ENCODE data around the gene GSDME. TPM values are rescaled to one million over a fixed set of nuclear protein-coding genes. Genes with fewer than 3 reads are reported as not detected.

GSDME gene
- polyA plus RNA-seq, 1 experiment, result 63.8 TPM

DNA sequence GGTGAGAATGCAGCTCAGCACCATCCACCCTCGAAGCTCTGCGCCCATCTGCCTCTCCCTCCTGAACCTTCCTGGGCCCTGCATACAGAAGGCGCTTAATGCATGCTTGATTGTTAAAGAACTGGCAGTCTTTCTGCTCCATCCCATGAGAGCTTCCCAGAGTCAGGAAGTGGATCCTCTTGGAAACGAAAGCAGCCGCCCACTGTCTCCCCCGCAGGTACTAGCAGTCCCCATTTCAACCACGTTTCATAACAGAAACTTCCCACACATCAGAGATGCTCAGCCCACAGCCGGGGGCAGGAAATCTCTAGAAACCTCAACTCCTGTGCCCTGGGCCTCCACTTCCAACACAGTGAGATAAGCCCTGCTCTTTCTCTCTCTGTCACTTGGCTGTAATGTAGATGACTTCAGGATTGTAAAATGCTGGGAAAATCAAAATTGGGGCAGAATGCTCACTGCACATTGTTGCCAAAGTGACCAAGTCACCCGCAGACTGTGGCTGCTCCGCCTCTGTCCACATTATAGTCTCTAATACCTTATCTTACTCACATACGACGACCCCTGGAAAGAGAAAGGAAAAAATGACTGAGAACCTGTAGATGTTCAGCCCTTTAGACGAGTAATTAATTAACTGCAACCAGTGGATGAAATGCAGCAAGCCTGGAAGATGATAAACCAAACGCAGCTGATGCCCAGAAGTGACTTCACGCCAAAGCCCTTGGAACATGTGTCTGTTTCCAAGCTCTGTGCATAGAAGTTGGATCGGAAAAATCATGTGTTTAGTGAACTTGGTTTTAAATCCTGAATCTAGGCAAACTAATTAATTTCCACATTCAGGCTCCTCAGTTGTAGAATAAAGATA, 28.5 kb downstream of the GSDME start:
- no peak for DNase-seq (ENCODE audit: low read depth, low spot score)
- ChIA-PET POLR2A (no interaction called here), CTCF (interaction anchor here (1.0 kb wide), 1 partner anchor 370 kb away, joined by 3 read pairs; no protein-coding TSS in a partner anchor)
- Histone ChIP-seq H3K27ac (ENCODE audit: low read depth, low read length) (no peak overlapping the region), H3K27me3 (ENCODE audit: control insufficient read depth, insufficient read depth, low read length) (no peaks in the 10 kb centered on the region), H3K4me3 (ENCODE audit: low read depth, low read length) (no peak overlapping the region), H3K9me3 (ENCODE audit: control insufficient read depth, insufficient read depth, low read length) (no peaks in the 10 kb centered on the region)
- TF ChIP-seq, protein P1, sequence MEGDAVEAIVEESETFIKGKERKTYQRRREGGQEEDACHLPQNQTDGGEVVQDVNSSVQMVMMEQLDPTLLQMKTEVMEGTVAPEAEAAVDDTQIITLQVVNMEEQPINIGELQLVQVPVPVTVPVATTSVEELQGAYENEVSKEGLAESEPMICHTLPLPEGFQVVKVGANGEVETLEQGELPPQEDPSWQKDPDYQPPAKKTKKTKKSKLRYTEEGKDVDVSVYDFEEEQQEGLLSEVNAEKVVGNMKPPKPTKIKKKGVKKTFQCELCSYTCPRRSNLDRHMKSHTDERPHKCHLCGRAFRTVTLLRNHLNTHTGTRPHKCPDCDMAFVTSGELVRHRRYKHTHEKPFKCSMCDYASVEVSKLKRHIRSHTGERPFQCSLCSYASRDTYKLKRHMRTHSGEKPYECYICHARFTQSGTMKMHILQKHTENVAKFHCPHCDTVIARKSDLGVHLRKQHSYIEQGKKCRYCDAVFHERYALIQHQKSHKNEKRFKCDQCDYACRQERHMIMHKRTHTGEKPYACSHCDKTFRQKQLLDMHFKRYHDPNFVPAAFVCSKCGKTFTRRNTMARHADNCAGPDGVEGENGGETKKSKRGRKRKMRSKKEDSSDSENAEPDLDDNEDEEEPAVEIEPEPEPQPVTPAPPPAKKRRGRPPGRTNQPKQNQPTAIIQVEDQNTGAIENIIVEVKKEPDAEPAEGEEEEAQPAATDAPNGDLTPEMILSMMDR (IDR thresholded peaks at IDR 0.05; ENCODE audit: low read depth, low read length), result no peak

DNA sequence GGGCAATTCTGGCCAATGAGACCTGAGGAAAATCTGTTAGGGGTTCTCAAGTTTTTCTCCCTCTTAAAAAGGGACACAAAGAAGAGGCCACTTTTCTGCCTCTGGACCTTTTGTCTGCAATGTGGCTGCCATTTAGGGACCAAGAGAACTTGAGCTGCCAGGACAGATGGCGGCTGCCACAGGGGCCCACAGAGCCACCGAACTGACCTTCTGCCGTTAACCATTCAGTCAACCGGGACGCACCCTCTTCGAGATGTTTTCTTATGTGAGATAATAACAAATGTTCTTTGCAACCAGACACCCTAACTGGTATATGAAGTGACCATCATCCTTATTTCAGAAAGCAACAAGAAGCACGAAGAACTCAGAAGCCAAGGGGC, 29.2 kb downstream of the GSDME start:
- H3K4me3 ChIP-seq (ENCODE audit: low read depth, low read length), result no peak overlapping the region
- ChIA-PET POLR2A (no interaction called here), CTCF (no interaction called here)
- TF ChIP-seq, protein P1 (IDR thresholded peaks at IDR 0.05; ENCODE audit: low read depth, low read length), result no peak
- no peaks in the 10 kb centered on the region for H3K9me3 ChIP-seq (ENCODE audit: control insufficient read depth, insufficient read depth, low read length)
- no peak for DNase-seq (ENCODE audit: low read depth, low spot score)
- no peaks in the 10 kb centered on the region for H3K27me3 ChIP-seq (ENCODE audit: control insufficient read depth, insufficient read depth, low read length)
- H3K27ac ChIP-seq (ENCODE audit: low read depth, low read length), result no peak overlapping the region

DNA sequence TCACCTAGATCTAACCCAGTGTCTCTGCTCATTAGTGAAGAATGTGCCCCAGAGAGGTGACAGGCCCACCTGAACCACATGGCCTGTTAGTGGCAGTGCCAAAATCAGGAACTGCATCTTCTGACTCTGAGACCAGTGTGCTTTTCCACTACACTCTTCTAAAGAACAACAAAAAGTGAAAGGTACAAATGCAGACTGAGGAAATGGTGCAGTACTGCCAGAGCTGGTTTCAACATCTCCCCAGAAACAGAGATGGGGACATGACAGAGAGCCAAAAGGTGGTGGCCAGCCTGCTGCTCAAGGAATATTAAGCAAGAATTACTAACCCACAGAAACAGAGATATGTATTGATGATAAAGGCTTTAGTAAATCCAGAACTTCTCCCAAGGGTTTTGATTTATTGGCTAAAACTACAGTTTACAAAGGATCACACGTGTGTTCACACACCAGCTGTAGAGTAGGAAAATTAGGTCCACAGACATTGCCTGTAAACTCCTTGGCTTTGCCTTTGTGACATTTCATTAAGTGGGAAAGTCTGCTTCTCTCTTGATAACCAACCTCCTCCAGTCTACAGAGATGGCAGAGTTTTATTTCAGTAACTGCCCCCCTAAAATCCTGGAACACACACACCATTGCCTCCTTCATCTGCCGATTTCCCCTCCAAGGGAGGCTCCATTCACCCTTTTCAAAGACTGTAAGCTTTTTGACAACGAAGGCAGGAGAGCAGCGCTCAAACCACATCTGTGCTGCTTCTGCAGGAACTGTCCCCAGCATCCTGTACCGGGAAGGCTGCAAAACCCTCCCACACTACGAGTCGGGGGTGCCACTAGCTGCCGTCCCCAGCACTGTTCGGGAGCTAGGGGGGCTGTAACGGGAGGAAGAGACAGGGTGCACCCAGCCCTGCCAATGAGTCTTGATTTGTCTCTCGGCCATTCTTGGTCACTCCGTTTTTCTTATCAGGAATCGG, 29.8 kb downstream of the GSDME start:
- Histone ChIP-seq H3K27ac (ENCODE audit: low read depth, low read length) (no peak overlapping the region), H3K27me3 (ENCODE audit: control insufficient read depth, insufficient read depth, low read length) (no peaks in the 10 kb centered on the region), H3K9me3 (ENCODE audit: control insufficient read depth, insufficient read depth, low read length) (no peaks in the 10 kb centered on the region), H3K4me3 (ENCODE audit: low read depth, low read length) (no peak overlapping the region)
- no peak for DNase-seq (ENCODE audit: low read depth, low spot score)
- TF ChIP-seq, protein P1 (IDR thresholded peaks at IDR 0.05; ENCODE audit: low read depth, low read length), result no peak
- CTCF ChIA-PET, result interaction anchor here (0.7 to 1.8 kb wide), 2 partner anchors 159 to 371 kb away, joined by 3 to 4 read pairs; no protein-coding TSS in a partner anchor
- POLR2A ChIA-PET, result interaction anchor here (0.7 to 1.0 kb wide), 3 partner anchors 22 to 29 kb away, joined by 4 to 7 read pairs (median 7); no protein-coding TSS in a partner anchor

DNA sequence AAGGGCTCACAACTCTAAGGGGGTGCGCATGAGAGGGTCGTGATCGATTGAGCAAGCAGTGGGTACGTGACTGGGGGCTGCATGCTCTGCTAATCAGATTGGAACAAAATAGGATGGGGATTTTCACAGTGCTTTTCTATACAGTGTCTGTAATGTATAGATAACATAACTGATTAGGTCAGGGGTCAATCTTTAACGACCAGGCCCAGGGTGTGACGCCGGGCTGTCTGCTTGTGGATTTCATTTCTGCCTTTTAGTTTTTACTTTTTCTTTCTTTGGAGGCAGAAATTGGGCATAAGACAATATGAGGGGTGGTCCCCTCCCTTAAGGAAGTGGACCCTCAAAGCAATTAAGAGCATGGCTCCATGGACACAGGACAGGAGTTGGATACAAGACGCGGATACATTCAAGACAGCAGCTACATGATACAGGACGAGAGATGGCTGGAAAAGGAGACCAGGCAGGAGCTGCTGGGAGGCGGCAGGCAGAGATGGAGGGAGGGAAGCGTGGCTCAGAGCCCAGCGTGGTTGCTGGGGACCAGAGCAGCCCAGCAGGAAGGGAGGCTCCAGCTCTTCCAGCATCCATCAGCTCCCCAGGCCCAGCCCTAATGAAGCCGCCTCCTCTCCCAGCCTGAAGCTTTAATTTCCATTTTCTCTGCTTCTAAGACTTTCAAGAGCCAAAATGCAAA, 31.6 kb downstream of the GSDME start:
- ChIA-PET POLR2A (interaction anchor here (0.5 to 0.6 kb wide), 2 partner anchors 56 to 1474 kb away, joined by 3 read pairs; no protein-coding TSS in a partner anchor), CTCF (interaction anchor here (1.2 to 1.8 kb wide), 2 partner anchors 60 to 373 kb away, joined by 3 to 4 read pairs; no protein-coding TSS in a partner anchor)
- no peaks in the 10 kb centered on the region for H3K27me3 ChIP-seq (ENCODE audit: control insufficient read depth, insufficient read depth, low read length)
- TF ChIP-seq, protein P1 (IDR thresholded peaks at IDR 0.05; ENCODE audit: low read depth, low read length), result no peak
- H3K4me3 ChIP-seq (ENCODE audit: low read depth, low read length), result no peak overlapping the region
- no peak overlapping the region for H3K27ac ChIP-seq (ENCODE audit: low read depth, low read length)
- DNase-seq (ENCODE audit: low read depth, low spot score), result no peak
- no peaks in the 10 kb centered on the region for H3K9me3 ChIP-seq (ENCODE audit: control insufficient read depth, insufficient read depth, low read length)

All from AG04450 (cell line).